Parathyroid adenoma (tissue), 2 donors: ENCODE results near the gene UNC13B.
"Not testable (repeated sequence)": the region's sequence is repeated elsewhere in the genome, so short reads cannot be mapped to it uniquely, and the experiment has no call there.

ENCODE experiments used
- H2AFZ ChIP-seq: fragments of 300-600 bp; sonication (generic); one replicate; pipeline ENCODE4 v1.7.0; 2017; ENCODE audit warnings: antibody characterized with exemption, mild to moderate bottlenecking
- H3K27ac ChIP-seq: fragments of 300-600 bp; sonication (generic); one replicate; pipeline ENCODE4 v1.7.0; 2017
- H3K27me3 ChIP-seq: fragments of 300-600 bp; sonication (generic); one replicate; pipeline ENCODE4 v1.7.0; 2017; ENCODE audit warnings: low read length; ENCODE audit not compliant: control insufficient read depth, insufficient read depth
- H3K36me3 ChIP-seq: fragments of 300-600 bp; sonication (generic); one replicate; pipeline ENCODE4 v1.7.0; 2017; ENCODE audit warnings: low read length; ENCODE audit not compliant: control insufficient read depth, insufficient read depth
- H3K4me1 ChIP-seq: fragments of 300-600 bp; sonication (generic); one replicate; pipeline ENCODE4 v1.7.0; 2017; ENCODE audit warnings: control low read depth
- H3K4me2 ChIP-seq: fragments of 300-600 bp; sonication (generic); one replicate; pipeline ENCODE4 v1.7.0; 2017; ENCODE audit warnings: low read length
- H3K4me3 ChIP-seq: fragments of 300-600 bp; sonication (generic); one replicate; pipeline ENCODE4 v1.7.0; 2017; ENCODE audit warnings: low read depth, low read length
- H3K79me2 ChIP-seq: fragments of 300-600 bp; sonication (generic); one replicate; pipeline ENCODE4 v1.7.0; 2017; ENCODE audit warnings: control low read depth
- H3K9ac ChIP-seq: fragments of 300-600 bp; sonication (generic); one replicate; pipeline ENCODE4 v1.7.0; 2017; ENCODE audit warnings: mild to moderate bottlenecking
- H3K9me3 ChIP-seq: fragments of 300-600 bp; sonication (generic); one replicate; pipeline ENCODE4 v1.7.0; 2017; ENCODE audit warnings: low read length; ENCODE audit not compliant: control insufficient read depth
- TF ChIP-seq, protein P1 (sequence below): fragments of 300-600 bp; sonication (generic); IDR thresholded peaks from one replicate; pipeline ENCODE4 v1.7.0; 2017; ENCODE audit warnings: antibody characterized with exemption, mild to moderate bottlenecking
- donor health status: primary hyperparathyroidism.

The UNC13B gene

DNA sequence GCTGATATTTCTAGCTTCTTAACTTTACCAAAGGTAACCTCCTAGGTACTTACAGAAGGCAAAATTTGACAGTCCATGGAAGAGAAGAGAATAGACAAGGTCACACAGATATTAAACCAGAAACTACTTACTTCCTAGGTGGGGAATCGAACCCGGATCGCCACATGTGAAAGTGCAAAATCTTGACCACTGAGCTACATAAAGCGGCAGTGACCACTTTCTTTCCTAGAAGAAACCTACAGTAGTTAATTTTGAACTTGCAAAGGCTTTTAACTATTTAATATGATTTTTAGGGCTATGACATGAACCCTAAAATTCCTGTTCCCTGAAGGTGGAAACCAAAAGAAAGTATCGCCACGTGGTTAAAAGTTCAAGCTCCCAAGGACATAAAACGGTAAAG is 25.8 kb upstream of the UNC13B start:
- H3K9ac ChIP-seq, result no peak overlapping the region

DNA sequence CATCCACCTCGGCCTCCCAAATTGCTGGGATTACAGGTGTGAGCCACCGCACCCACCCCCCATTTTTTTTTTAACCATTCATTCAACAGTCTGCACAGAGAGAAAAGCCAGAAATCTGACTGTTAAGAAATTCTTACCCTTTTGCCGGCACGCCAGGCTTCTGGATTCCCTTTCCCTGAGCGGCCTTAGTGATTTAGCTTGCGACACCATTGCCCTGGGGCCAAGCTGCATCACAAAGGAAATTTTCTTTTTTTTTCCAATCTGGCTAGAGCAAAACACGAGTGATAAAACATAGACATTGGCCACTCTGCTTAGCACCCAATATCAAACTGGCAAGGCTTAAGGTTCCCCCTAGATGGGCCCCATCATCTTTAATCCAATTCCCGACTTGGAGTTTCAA is 24.9 kb upstream of the UNC13B start:
- H3K4me1 ChIP-seq, result no peaks in the 10 kb centered on the region
- H3K27ac ChIP-seq, result no peak overlapping the region
- H2AFZ ChIP-seq, result no peak overlapping the region
- no peaks in the 10 kb centered on the region for H3K27me3 ChIP-seq
- TF ChIP-seq, protein P1, sequence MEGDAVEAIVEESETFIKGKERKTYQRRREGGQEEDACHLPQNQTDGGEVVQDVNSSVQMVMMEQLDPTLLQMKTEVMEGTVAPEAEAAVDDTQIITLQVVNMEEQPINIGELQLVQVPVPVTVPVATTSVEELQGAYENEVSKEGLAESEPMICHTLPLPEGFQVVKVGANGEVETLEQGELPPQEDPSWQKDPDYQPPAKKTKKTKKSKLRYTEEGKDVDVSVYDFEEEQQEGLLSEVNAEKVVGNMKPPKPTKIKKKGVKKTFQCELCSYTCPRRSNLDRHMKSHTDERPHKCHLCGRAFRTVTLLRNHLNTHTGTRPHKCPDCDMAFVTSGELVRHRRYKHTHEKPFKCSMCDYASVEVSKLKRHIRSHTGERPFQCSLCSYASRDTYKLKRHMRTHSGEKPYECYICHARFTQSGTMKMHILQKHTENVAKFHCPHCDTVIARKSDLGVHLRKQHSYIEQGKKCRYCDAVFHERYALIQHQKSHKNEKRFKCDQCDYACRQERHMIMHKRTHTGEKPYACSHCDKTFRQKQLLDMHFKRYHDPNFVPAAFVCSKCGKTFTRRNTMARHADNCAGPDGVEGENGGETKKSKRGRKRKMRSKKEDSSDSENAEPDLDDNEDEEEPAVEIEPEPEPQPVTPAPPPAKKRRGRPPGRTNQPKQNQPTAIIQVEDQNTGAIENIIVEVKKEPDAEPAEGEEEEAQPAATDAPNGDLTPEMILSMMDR, result no peak
- no peak overlapping the region for H3K4me2 ChIP-seq
- no peaks in the 10 kb centered on the region for H3K79me2 ChIP-seq
- H3K9ac ChIP-seq, result no peak overlapping the region
- no peaks in the 10 kb centered on the region for H3K9me3 ChIP-seq
- no peak overlapping the region for H3K4me3 ChIP-seq
- H3K36me3 ChIP-seq, result no peaks in the 10 kb centered on the region

More for the DNA sequence above, 25.8 kb upstream of the UNC13B start:
- H3K9me3 ChIP-seq, result no peaks in the 10 kb centered on the region
- H3K4me3 ChIP-seq, result no peak overlapping the region
- H3K27me3 ChIP-seq, result no peaks in the 10 kb centered on the region
- no peak overlapping the region for H3K27ac ChIP-seq
- no peaks in the 10 kb centered on the region for H3K4me1 ChIP-seq
- TF ChIP-seq, protein P1, result no peak
- H3K36me3 ChIP-seq, result no peaks in the 10 kb centered on the region
- no peak overlapping the region for H3K4me2 ChIP-seq
- H2AFZ ChIP-seq, result no peak overlapping the region
- no peaks in the 10 kb centered on the region for H3K79me2 ChIP-seq

DNA sequence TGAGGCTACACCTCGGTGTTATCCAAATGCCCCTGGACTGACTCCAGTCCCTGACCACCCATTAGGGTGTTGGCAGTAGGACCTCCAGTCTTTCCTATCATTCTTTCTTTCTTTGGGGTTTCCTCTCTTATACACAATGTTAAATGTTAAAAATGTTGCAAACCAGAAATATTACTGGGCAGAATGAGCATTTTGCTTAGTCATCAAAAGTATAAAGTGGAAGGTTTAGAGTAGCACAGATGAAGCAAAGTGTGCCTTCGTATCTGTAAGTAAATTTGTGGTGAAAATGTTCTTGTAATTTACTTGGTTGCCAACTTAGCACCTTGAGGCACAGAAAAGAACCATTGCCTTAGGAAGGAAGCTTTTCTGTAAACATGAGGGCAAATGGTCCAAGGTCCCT is 21.7 kb upstream of the UNC13B start:
- H2AFZ ChIP-seq, result no peak overlapping the region
- no peaks in the 10 kb centered on the region for H3K36me3 ChIP-seq
- no peak overlapping the region for H3K27ac ChIP-seq
- TF ChIP-seq, protein P1, result no peak
- H3K79me2 ChIP-seq, result no peaks in the 10 kb centered on the region
- H3K4me2 ChIP-seq, result no peak overlapping the region
- no peaks in the 10 kb centered on the region for H3K9me3 ChIP-seq
- H3K27me3 ChIP-seq, result no peaks in the 10 kb centered on the region
- H3K9ac ChIP-seq, result no peak overlapping the region
- no peaks in the 10 kb centered on the region for H3K4me1 ChIP-seq
- no peak overlapping the region for H3K4me3 ChIP-seq

- H3K4me3 ChIP-seq, result no peak overlapping the region
- H3K9ac ChIP-seq, result no peak overlapping the region
- TF ChIP-seq, protein P1, result no peak
- H3K27me3 ChIP-seq, result no peaks in the 10 kb centered on the region
- no peaks in the 10 kb centered on the region for H3K4me1 ChIP-seq
- H2AFZ ChIP-seq, result no peak overlapping the region
- no peak overlapping the region for H3K27ac ChIP-seq
- no peaks in the 10 kb centered on the region for H3K79me2 ChIP-seq
- no peaks in the 10 kb centered on the region for H3K36me3 ChIP-seq
- H3K9me3 ChIP-seq, result no peaks in the 10 kb centered on the region
- no peak overlapping the region for H3K4me2 ChIP-seq
Observed at GRCh38 chr9:35142037-35142436, 19.8 kb upstream of the UNC13B start.

DNA sequence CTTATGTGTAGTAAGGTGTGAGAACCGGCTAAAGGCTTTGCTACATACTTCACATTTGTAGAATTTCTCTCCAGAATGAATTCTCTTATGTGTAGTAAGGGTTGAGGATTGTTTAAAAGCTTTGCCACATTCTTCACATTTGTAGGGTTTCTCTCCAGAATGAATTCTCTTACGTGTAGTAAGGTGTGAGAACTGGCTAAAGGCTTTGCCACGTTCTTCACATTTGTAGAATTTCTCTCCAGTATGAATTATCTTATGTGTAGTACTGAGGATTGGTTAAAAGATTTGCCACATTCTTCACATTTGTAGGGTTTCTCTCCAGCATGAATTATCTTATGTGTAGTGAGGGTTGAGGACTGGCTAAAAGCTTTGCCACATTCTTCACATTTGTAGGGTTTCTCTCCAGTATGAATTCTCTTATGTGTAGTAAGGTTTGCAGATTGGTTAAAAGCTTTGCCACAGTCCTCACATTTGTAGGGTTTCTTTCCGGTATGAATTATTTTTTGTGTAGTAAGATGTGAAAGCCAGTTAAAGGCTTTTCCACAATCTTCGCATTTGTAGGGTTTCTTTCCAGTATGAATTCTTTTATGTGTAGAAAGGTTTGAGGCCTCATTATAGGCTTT is 13.8 kb upstream of the UNC13B start:
- H2AFZ ChIP-seq, H3K27me3 ChIP-seq, H3K9me3 ChIP-seq, H3K79me2 ChIP-seq, H3K4me1 ChIP-seq, H3K4me2 ChIP-seq, H3K27ac ChIP-seq, H3K4me3 ChIP-seq, H3K9ac ChIP-seq, H3K36me3 ChIP-seq: not testable (repeated sequence)
